GM18519 (cell line): ENCODE results near the gene HS3ST5.

Experiments used
- ATAC-seq: cut with Tn5 transposase; IDR thresholded peaks from one replicate; pipeline ENCODE4 v1.9.1; 2021; ENCODE audit warnings: mild to moderate bottlenecking, moderate library complexity; ENCODE audit not compliant: unreplicated experiment, low FRiP score

Gene HS3ST5

GRCh38 chr6:114008331-114008730 lies 334.5 kb downstream of the HS3ST5 start:
- no peak for ATAC-seq

GRCh38 chr6:114007516-114007915 lies 335.3 kb downstream of the HS3ST5 start:
- peak; percentile 79 for ATAC-seq
